Measurements from ENCODE around the gene AURKB.
"Not testable (repeated sequence)": the region's sequence is repeated elsewhere in the genome, so short reads cannot be mapped to it uniquely, and the experiment has no call there.

AURKB gene

GRCh38 chr17:8187517-8188262 is 22.7 kb downstream of the AURKB start:
- peak; percentile 94 for DNase-seq (ENCODE audit: low spot score)

GRCh38 chr17:8186787-8187516 is 23.4 kb downstream of the AURKB start:
- peak; percentile 92 for DNase-seq (ENCODE audit: low spot score)

- DNase-seq (ENCODE audit: low spot score): no peak
Measured at GRCh38 chr17:8186446-8186786, 24.0 kb downstream of the AURKB start.

- peak; percentile 75 for DNase-seq (ENCODE audit: low spot score)
Measured at GRCh38 chr17:8185582-8186445, 24.6 kb downstream of the AURKB start.

GRCh38 chr17:8176998-8177731 is 33.2 kb downstream of the AURKB start:
- no peak for DNase-seq (ENCODE audit: low spot score)

GRCh38 chr17:8176197-8176940 is 34.0 kb downstream of the AURKB start, which contains the start of gene TMEM107:
Gene TMEM107, minus strand, starts transcription at chr17:8176380. Its CDS starts 94 bp downstream, at chr17:8176286.
- peak; percentile 88 for DNase-seq (ENCODE audit: low spot score)

GRCh38 chr17:8175795-8176196 is 34.6 kb downstream of the AURKB start:
- DNase-seq (ENCODE audit: low spot score): no peak

GRCh38 chr17:8173871-8174322 is 36.5 kb downstream of the AURKB start:
- DNase-seq (ENCODE audit: low spot score): no peak

GRCh38 chr17:8173056-8173870 is 37.1 kb downstream of the AURKB start:
- DNase-seq (ENCODE audit: low spot score): peak; percentile 94

- not testable (repeated sequence) for DNase-seq (ENCODE audit: low spot score)
Measured at GRCh38 chr17:8170186-8170585, 40.2 kb downstream of the AURKB start.

GRCh38 chr17:8167526-8167925 is 42.8 kb downstream of the AURKB start:
- DNase-seq (ENCODE audit: low spot score): no peak

- no peak for DNase-seq (ENCODE audit: low spot score)
Measured at GRCh38 chr17:8166731-8167130, 43.6 kb downstream of the AURKB start.

GRCh38 chr17:8164815-8165131 is 45.6 kb downstream of the AURKB start:
- DNase-seq (ENCODE audit: low spot score): no peak

- no peak for DNase-seq (ENCODE audit: low spot score)
Measured at GRCh38 chr17:8163978-8164814, 46.2 kb downstream of the AURKB start.

- DNase-seq (ENCODE audit: low spot score): no peak
Measured at GRCh38 chr17:8162997-8163977, 47.1 kb downstream of the AURKB start.

GRCh38 chr17:8162233-8162996 is 48.0 kb downstream of the AURKB start, which contains the start of gene VAMP2:
Gene VAMP2, minus strand, starts transcription at chr17:8162948. Its CDS starts 69 bp downstream, at chr17:8162879.
- DNase-seq (ENCODE audit: low spot score): peak; percentile 64
